OCI-LY3 (cell line): ENCODE results near the gene GSN.

Experiments
- H2AFZ ChIP-seq: fragments of 200-600, 300-600 bp; shearing (Covaris generic); 2 replicates; pipeline ENCODE4 v1.6.0; 2014; ENCODE audit warnings: antibody characterized with exemption, low read depth, low read length
- H3K27ac ChIP-seq: fragments of 200-600, 300-600 bp; sonication (generic); 2 replicates; pipeline ENCODE4 v1.5.1; 2014; ENCODE audit warnings: mild to moderate bottlenecking, low read length, moderate library complexity, mixed read lengths
- H3K27me3 ChIP-seq: fragments of 200-600, 300-600 bp; sonication (generic); 2 replicates; pipeline ENCODE4 v1.6.1; 2014; ENCODE audit warnings: low read depth, low read length, mixed read lengths
- H3K36me3 ChIP-seq: fragments of 200-600, 300-600 bp; sonication (generic); replicated peaks from 2 replicates; pipeline ENCODE3; 2014; ENCODE audit warnings: low read depth, low read length, mixed read lengths
- H3K4me1 ChIP-seq: fragments of 300-600, 200-600 bp; sonication (generic); 2 replicates; pipeline ENCODE4 v1.6.1; 2014; ENCODE audit warnings: low read length, mixed read lengths
- H3K4me2 ChIP-seq: fragments of 200-600, 300-600 bp; sonication (generic); 2 replicates; pipeline ENCODE4 v1.6.1; 2014; ENCODE audit warnings: low read length, mixed read lengths
- H3K4me3 ChIP-seq: fragments of 300-600, 200-600 bp; sonication (generic); 2 replicates; pipeline ENCODE4 v1.5.1; 2014; ENCODE audit warnings: antibody characterized with exemption, mild to moderate bottlenecking, low read length, moderate library complexity
- H3K79me2 ChIP-seq: fragments of 300-600, 200-600 bp; shearing (Covaris generic); 2 replicates; pipeline ENCODE4 v1.6.1; 2014; ENCODE audit warnings: mild to moderate bottlenecking, low read length, mixed read lengths
- H3K9ac ChIP-seq: fragments of 300-600, 200-600 bp; shearing (Covaris generic); 2 replicates; pipeline ENCODE4 v1.6.0; 2014; ENCODE audit warnings: mild to moderate bottlenecking, low read length, moderate library complexity
- H3K9me3 ChIP-seq: fragments of 200-600, 300-600 bp; shearing (Covaris generic); 2 replicates; pipeline ENCODE4 v1.6.1; 2014; ENCODE audit warnings: low read length, mixed read lengths; ENCODE audit not compliant: insufficient read depth
- H4K20me1 ChIP-seq: fragments of 200-600, 300-600 bp; sonication (generic); 2 replicates; pipeline ENCODE4 v1.6.1; 2016; ENCODE audit warnings: low read length, mixed read lengths; ENCODE audit not compliant: insufficient read depth
- CTCF ChIP-seq: fragments of 200-600, 300-600 bp; sonication (generic); IDR thresholded peaks from 2 replicates; pipeline ENCODE4 v1.5.1; 2014; ENCODE audit warnings: antibody characterized with exemption, low read length, low read depth
- EZH2phosphoT487 ChIP-seq: fragments of 200-600 bp; shearing (Covaris generic); IDR thresholded peaks from 2 replicates; pipeline ENCODE4 v1.6.1; 2018; ENCODE audit warnings: antibody characterized with exemption, mixed run types, low read depth

Gene GSN

DNA sequence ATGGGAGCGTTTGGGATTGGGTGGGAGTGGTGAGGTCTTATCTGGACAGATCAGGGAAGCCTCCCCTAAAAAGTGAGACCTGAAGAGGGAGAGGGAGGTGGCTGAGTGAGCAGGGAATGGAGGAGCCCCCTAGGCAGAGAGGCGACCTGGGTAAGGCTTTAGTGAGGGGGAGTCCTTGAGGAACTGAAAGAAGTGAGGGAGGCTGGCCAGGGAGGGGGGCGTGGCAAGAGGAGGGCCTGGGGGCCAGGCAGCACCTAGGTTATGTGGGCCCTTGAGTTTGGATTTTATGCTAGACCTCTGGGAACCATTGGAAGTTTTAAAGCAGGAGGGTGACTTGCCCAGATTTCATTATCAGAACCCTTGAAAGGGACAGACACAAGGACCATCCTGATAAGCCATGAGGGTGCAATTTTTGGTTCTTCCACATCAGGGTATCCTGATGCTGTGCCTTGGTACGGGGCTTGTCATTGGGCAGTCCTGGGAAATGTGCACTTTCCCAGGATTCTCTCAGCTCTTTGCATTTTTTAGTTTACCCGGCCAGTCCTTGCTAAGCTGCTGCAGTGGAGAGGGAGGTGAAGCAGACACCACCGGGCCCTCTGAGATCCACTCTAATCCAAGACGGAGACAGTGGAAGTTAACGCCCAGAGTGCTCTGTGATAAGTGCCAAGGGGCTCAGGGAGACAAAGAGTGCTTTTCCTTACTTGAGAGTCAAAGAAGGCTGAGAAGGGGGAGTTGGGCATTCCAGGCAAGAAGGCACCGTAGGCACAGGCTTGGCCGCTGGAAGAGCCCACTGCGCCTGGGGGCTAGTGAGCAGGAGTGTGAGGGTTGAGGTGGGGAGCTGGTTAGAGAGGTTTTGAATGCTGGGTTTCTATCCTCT lies 16.1 kb downstream of the GSN start:
- Histone ChIP-seq H3K79me2 (no peaks in the 10 kb centered on the region), H4K20me1 (no peaks in the 10 kb centered on the region), H3K36me3 (no peaks in the 10 kb centered on the region), H3K4me2 (peak overlapping the region; percentile 42; the same call in 1 of the 2 replicates), H3K9ac (no peak overlapping the region), H3K27ac (no peak overlapping the region), H3K4me1 (peaks cover 17% of the 10 kb centered on the region), H3K27me3 (no peaks in the 10 kb centered on the region), H3K9me3 (no peaks in the 10 kb centered on the region), H3K4me3 (no peak overlapping the region), H2AFZ (no peak overlapping the region)
- TF ChIP-seq CTCF = no peak
- no peak for TF ChIP-seq EZH2phosphoT487

DNA sequence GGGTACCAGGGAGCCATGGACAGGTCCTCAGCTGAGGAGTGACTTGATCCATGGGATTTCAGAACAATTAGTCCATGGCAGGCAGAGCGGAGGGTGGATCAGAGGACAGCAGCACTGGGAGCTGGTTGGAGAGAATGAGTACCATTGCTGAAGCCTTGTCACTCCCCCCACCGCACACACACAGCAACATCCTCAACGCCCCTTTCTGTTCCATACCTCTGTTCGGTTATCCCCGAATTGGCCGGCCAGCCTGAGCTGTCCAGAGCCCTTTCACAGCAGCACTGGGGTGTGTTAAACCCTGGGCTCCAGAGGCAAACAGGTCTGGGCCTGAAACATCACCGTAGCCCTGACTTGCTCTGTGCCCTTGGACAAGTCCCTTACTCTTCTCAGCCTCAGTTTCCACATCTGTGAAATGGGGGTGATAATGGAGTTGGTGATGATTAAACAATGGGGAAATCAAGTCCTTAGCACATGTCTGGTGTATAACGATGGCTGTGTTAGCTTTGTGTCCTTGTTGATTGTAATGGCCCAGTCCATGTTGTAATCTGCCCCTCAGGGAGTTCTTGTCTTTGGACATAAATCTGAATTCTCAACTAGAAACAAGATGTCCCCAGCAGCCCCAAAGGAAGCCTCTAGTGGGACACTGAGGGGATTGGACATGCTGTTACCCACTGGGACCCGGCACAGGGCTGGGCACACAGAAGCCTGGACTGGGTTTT lies 16.9 kb downstream of the GSN start:
- no peak for TF ChIP-seq EZH2phosphoT487
- no peak for TF ChIP-seq CTCF
- no peaks in the 10 kb centered on the region for H4K20me1 ChIP-seq
- no peak overlapping the region for H2AFZ ChIP-seq
- no peak overlapping the region for H3K9ac ChIP-seq
- H3K79me2 ChIP-seq = no peaks in the 10 kb centered on the region
- no peaks in the 10 kb centered on the region for H3K36me3 ChIP-seq
- no peak overlapping the region for H3K27ac ChIP-seq
- H3K4me1 ChIP-seq = peaks cover 17% of the 10 kb centered on the region
- no peaks in the 10 kb centered on the region for H3K27me3 ChIP-seq
- H3K4me2 ChIP-seq = no peak overlapping the region
- no peak overlapping the region for H3K4me3 ChIP-seq
- H3K9me3 ChIP-seq = no peaks in the 10 kb centered on the region

DNA sequence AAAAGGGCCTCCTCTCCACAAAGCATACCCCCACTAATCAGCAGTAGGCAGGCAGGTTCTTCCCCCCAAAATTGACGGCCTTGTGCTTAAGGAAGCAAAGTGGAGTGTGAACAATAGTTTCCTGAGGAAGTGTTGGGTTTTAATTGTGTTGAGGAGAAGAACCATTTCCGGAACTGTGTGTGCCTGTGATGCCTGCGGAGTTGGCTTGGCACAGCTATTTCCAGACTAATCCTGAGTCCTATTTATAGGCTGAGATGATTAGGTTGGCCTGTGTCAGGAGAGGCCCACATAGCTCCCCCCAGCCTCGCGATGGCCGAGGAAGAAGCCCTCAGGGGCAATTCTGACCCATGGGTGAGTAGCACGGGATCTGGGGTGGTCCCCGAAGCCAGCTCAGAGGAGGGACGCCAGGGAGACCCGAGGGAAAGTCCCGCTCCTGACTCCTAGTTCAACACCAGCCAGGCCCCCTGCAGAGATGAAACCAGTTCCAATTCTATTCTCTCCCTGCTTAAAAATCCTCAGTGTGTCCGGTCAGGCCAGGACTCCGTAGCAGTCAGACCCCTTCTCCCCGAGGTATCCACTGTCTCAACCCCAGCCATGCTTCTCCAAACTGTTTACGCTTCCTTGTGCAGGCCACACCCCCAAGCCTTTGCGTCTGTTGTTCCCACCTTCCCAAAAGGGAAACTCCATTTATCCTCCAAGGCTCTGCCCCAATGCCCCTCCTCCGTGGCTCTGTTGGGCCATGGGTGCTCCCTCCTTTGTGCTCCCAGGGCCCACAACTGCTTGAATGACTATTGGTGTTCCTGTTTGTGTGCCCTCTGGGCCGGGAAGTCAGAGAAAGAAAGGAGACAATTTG lies 18.1 kb downstream of the GSN start:
- H4K20me1 ChIP-seq = no peaks in the 10 kb centered on the region
- H3K27ac ChIP-seq = no peak overlapping the region
- no peaks in the 10 kb centered on the region for H3K9me3 ChIP-seq
- H2AFZ ChIP-seq = no peak overlapping the region
- H3K4me1 ChIP-seq = peaks cover 17% of the 10 kb centered on the region
- no peak overlapping the region for H3K4me2 ChIP-seq
- H3K79me2 ChIP-seq = no peaks in the 10 kb centered on the region
- TF ChIP-seq CTCF (no peak), EZH2phosphoT487 (no peak)
- no peaks in the 10 kb centered on the region for H3K27me3 ChIP-seq
- no peak overlapping the region for H3K4me3 ChIP-seq
- no peaks in the 10 kb centered on the region for H3K36me3 ChIP-seq
- no peak overlapping the region for H3K9ac ChIP-seq

DNA sequence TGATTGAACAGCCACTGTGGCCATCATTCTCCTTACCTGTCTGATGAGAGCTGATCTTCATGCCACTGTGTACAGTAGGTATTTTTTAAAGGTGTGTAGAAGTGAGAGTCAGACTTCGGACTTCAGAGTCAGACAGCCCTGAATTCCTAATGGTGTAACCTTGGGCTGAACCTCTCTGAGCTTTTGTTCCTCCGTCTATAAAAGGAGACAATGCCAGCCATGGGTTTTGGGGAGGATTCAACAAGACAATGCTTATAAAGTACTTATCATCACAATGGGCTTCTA lies 18.7 kb downstream of the GSN start:
- Histone ChIP-seq H3K27ac (no peak overlapping the region), H4K20me1 (no peaks in the 10 kb centered on the region), H3K79me2 (no peaks in the 10 kb centered on the region), H2AFZ (no peak overlapping the region), H3K4me2 (no peak overlapping the region), H3K9me3 (no peaks in the 10 kb centered on the region), H3K9ac (no peak overlapping the region), H3K36me3 (no peaks in the 10 kb centered on the region), H3K27me3 (no peaks in the 10 kb centered on the region), H3K4me3 (no peak overlapping the region), H3K4me1 (peaks cover 16% of the 10 kb centered on the region)
- TF ChIP-seq EZH2phosphoT487 = no peak
- no peak for TF ChIP-seq CTCF
